Karpas-422 (cell line): ENCODE data around the gene RCOR3. TPM values are rescaled to one million over a fixed set of nuclear protein-coding genes. Genes with fewer than 3 reads are reported as not detected.

Experiments
- DNase-seq: peaks from one replicate; pipeline ENCODE4 v3.0.0-alpha.2; 2015
- H2AFZ ChIP-seq: fragments of 200-600 bp; sonication (generic); 2 replicates; pipeline ENCODE4 v1.6.1; 2014; ENCODE audit warnings: antibody characterized with exemption, low read length, mixed read lengths
- H3K27ac ChIP-seq: fragments of 200-600 bp; sonication (generic); 2 replicates; pipeline ENCODE4 v1.5.1; 2014; ENCODE audit warnings: mild to moderate bottlenecking, low read length, moderate library complexity
- H3K27me3 ChIP-seq: fragments of 200-600 bp; sonication (generic); 2 replicates; pipeline ENCODE4 v1.6.1; 2014; ENCODE audit warnings: low read length, mixed read lengths
- H3K36me3 ChIP-seq: fragments of 200-600 bp; sonication (generic); 2 replicates; pipeline ENCODE4 v1.6.1; 2014; ENCODE audit warnings: low read length, mixed read lengths; ENCODE audit not compliant: insufficient read depth
- H3K4me1 ChIP-seq: fragments of 200-600 bp; sonication (generic); 2 replicates; pipeline ENCODE4 v1.6.1; 2014; ENCODE audit warnings: mild to moderate bottlenecking, low read length, mixed read lengths
- H3K4me2 ChIP-seq: fragments of 200-600 bp; sonication (generic); 2 replicates; pipeline ENCODE4 v1.6.1; 2014; ENCODE audit warnings: low read length, low read depth, mild to moderate bottlenecking; ENCODE audit not compliant: poor library complexity, severe bottlenecking
- H3K4me3 ChIP-seq: fragments of 200-600 bp; sonication (generic); 2 replicates; pipeline ENCODE4 v1.5.1; 2014; ENCODE audit warnings: mild to moderate bottlenecking, antibody characterized with exemption, low read length, mixed read lengths
- H3K79me2 ChIP-seq: fragments of 200-600 bp; sonication (generic); 2 replicates; pipeline ENCODE4 v1.6.1; 2014; ENCODE audit warnings: mild to moderate bottlenecking, low read length, mixed read lengths
- H3K9ac ChIP-seq: fragments of 200-600 bp; sonication (generic); 2 replicates; pipeline ENCODE4 v1.6.0; 2014; ENCODE audit warnings: low read length
- H3K9me2 ChIP-seq: fragments of 200-600 bp; sonication (generic), shearing (Covaris generic); replicated peaks from 2 replicates; pipeline ENCODE4 v1.6.0; 2014; ENCODE audit warnings: mild to moderate bottlenecking, low read length, moderate library complexity; ENCODE audit not compliant: insufficient read depth
- H3K9me3 ChIP-seq: fragments of 300-700, 200-600 bp; sonication (generic); 2 replicates; pipeline ENCODE4 v1.6.1; 2014; ENCODE audit warnings: low read length, mixed read lengths
- H4K20me1 ChIP-seq: fragments of 200-600 bp; sonication (generic); 2 replicates; pipeline ENCODE4 v1.6.1; 2014; ENCODE audit warnings: mild to moderate bottlenecking, antibody characterized with exemption, low read length, low read depth; ENCODE audit not compliant: insufficient read depth
- total RNA-seq: library from RNA; depleted of rRNA; stranded (reverse); fragments of >200 nt; shearing (Covaris generic); gene quantifications from 2 replicates; pipeline ENCODE4 v1.2.3, GENCODE V29; 2014; ENCODE audit warnings: low replicate concordance

RCOR3 gene
- total RNA-seq, 1 experiment from 2014 or later = 43.0 TPM

GRCh38 chr1:211323156-211324063 lies 64.2 kb downstream of the RCOR3 start:
- Histone ChIP-seq H3K27ac (no peak overlapping the region), H3K36me3 (no peaks in the 10 kb centered on the region), H3K27me3 (no peaks in the 10 kb centered on the region), H3K79me2 (peaks cover 8% of the 10 kb centered on the region; the same call in 1 of the 2 replicates), H3K9ac (no peak overlapping the region), H3K4me3 (no peak overlapping the region), H3K9me2 (no peaks in the 10 kb centered on the region), H3K4me2 (no peak overlapping the region), H3K9me3 (no peaks in the 10 kb centered on the region), H3K4me1 (peaks cover 39% of the 10 kb centered on the region), H2AFZ (peak overlapping the region; percentile 43; the same call in 1 of the 2 replicates), H4K20me1 (no peaks in the 10 kb centered on the region)
- DNase-seq = peak; percentile 88

- Histone ChIP-seq H3K79me2 (peaks cover 22% of the 10 kb centered on the region; the same call in 1 of the 2 replicates), H3K4me2 (no peak overlapping the region), H3K36me3 (no peaks in the 10 kb centered on the region), H4K20me1 (no peaks in the 10 kb centered on the region), H3K27me3 (no peaks in the 10 kb centered on the region), H3K27ac (no peak overlapping the region), H3K4me3 (no peak overlapping the region), H3K9me3 (no peaks in the 10 kb centered on the region), H3K9me2 (no peaks in the 10 kb centered on the region), H3K4me1 (peaks cover 50% of the 10 kb centered on the region), H3K9ac (no peak overlapping the region), H2AFZ (no peak overlapping the region)
- no peak for DNase-seq
Observed at GRCh38 chr1:211324992-211325775, 66.0 kb downstream of the RCOR3 start.

- H3K27me3 ChIP-seq = no peaks in the 10 kb centered on the region
- H3K4me3 ChIP-seq = peak overlapping the region; percentile 80
- peak overlapping the region; percentile 96 for H2AFZ ChIP-seq
- no peaks in the 10 kb centered on the region for H3K9me3 ChIP-seq
- H3K9ac ChIP-seq = peak overlapping the region; percentile 79
- no peak for DNase-seq
- H3K27ac ChIP-seq = no peak overlapping the region
- H3K36me3 ChIP-seq = no peaks in the 10 kb centered on the region
- H3K9me2 ChIP-seq = no peaks in the 10 kb centered on the region
- H3K4me2 ChIP-seq = peak overlapping the region; percentile 88
- peaks cover 50% of the 10 kb centered on the region for H3K4me1 ChIP-seq
- peaks cover 31% of the 10 kb centered on the region for H3K79me2 ChIP-seq
- H4K20me1 ChIP-seq = no peaks in the 10 kb centered on the region
Observed at GRCh38 chr1:211326140-211326527, 67.0 kb downstream of the RCOR3 start.

GRCh38 chr1:211326528-211327345 lies 67.6 kb downstream of the RCOR3 start, which contains the start of gene TRAF5:
TRAF5 (plus strand) TSS chr1:211326833; CDS start chr1:211353240, 26,407 bp downstream.
- Histone ChIP-seq H4K20me1 (no peaks in the 10 kb centered on the region), H3K9ac (peak within 1 kb of the TSS; percentile 79), H3K27me3 (no peaks in the 10 kb centered on the region), H3K79me2 (peaks cover 34% of the 10 kb centered on the region), H3K9me3 (no peaks in the 10 kb centered on the region), H3K9me2 (no peaks in the 10 kb centered on the region), H3K27ac (peak within 1 kb of the TSS; percentile 51), H3K4me3 (peak within 1 kb of the TSS; percentile 80), H2AFZ (peak within 1 kb of the TSS; percentile 96), H3K4me2 (peak within 1 kb of the TSS; percentile 88), H3K4me1 (peaks cover 51% of the 10 kb centered on the region), H3K36me3 (no peaks in the 10 kb centered on the region)
- peak; percentile 75 for DNase-seq

- Histone ChIP-seq H3K27me3 (no peaks in the 10 kb centered on the region), H3K79me2 (peaks cover 40% of the 10 kb centered on the region), H3K36me3 (no peaks in the 10 kb centered on the region), H2AFZ (peak overlapping the region; percentile 84; the same call in 1 of the 2 replicates), H3K9ac (peak overlapping the region; percentile 79), H4K20me1 (no peaks in the 10 kb centered on the region), H3K27ac (peak overlapping the region; percentile 51), H3K9me2 (no peaks in the 10 kb centered on the region), H3K4me1 (peaks cover 57% of the 10 kb centered on the region), H3K9me3 (no peaks in the 10 kb centered on the region), H3K4me3 (peak overlapping the region; percentile 80), H3K4me2 (peak overlapping the region; percentile 88)
- peak; percentile 56 for DNase-seq
Observed at GRCh38 chr1:211327346-211327921, 68.3 kb downstream of the RCOR3 start.

- H3K9me3 ChIP-seq = no peaks in the 10 kb centered on the region
Observed at GRCh38 chr1:211328084-211328694, 69.0 kb downstream of the RCOR3 start.

GRCh38 chr1:211328866-211329475 lies 69.8 kb downstream of the RCOR3 start:
- no peak for DNase-seq
- Histone ChIP-seq H3K4me3 (peak overlapping the region; percentile 80; the same call in 1 of the 2 replicates), H3K9me2 (no peaks in the 10 kb centered on the region), H3K36me3 (no peaks in the 10 kb centered on the region), H3K4me2 (peak overlapping the region; percentile 88), H3K79me2 (peaks cover 50% of the 10 kb centered on the region), H2AFZ (peak overlapping the region; percentile 19; the same call in 1 of the 2 replicates), H3K9ac (peak overlapping the region; percentile 79), H3K4me1 (peaks cover 63% of the 10 kb centered on the region), H3K27ac (peak overlapping the region; percentile 51), H4K20me1 (no peaks in the 10 kb centered on the region), H3K9me3 (no peaks in the 10 kb centered on the region), H3K27me3 (no peaks in the 10 kb centered on the region)

More at GRCh38 chr1:211328084-211328694, 69.0 kb downstream of the RCOR3 start:
- Histone ChIP-seq H3K4me3 (peak overlapping the region; percentile 80), H3K9ac (peak overlapping the region; percentile 79), H2AFZ (peak overlapping the region; percentile 19; the same call in 1 of the 2 replicates), H3K36me3 (no peaks in the 10 kb centered on the region), H3K4me2 (peak overlapping the region; percentile 88), H3K4me1 (peaks cover 63% of the 10 kb centered on the region), H3K79me2 (peaks cover 46% of the 10 kb centered on the region), H3K27ac (peak overlapping the region; percentile 51), H4K20me1 (no peaks in the 10 kb centered on the region), H3K9me2 (no peaks in the 10 kb centered on the region), H3K27me3 (no peaks in the 10 kb centered on the region)
- DNase-seq = no peak
